ENCODE data around the gene PTGER2. TPM values are rescaled to one million over a fixed set of nuclear protein-coding genes. Genes with fewer than 3 reads are reported as not detected.

Gene PTGER2
- total RNA-seq, 1 experiment from 2014 or later = 0.57 TPM

Other genes starting within 250 kb of the PTGER2 start
- 0.84 TPM for gene NID2, start 245.3 kb upstream of the PTGER2 start, total RNA-seq (2021; ENCODE audit: unreplicated experiment)
- gene PTGDR, start 46.6 kb upstream of the PTGER2 start, total RNA-seq (2021; ENCODE audit: unreplicated experiment) = not detected
- 2.7 TPM for gene TXNDC16, start 238.2 kb downstream of the PTGER2 start, total RNA-seq (2021; ENCODE audit: unreplicated experiment)
- gene GPR137C, start 238.5 kb downstream of the PTGER2 start, total RNA-seq (2021; ENCODE audit: unreplicated experiment) = 0.89 TPM